Embryonic facial prominence (tissue), 1 donor: ENCODE measurements around the gene MT1B.
"Not testable (repeated sequence)": the region's sequence is repeated elsewhere in the genome, so short reads cannot be mapped to it uniquely, and the experiment has no call there.

Experiments
- DNase-seq: peaks from one replicate; pipeline ENCODE4 v3.0.0-alpha.2; 2016; ENCODE audit errors: extremely low spot score

Gene MT1B

GRCh38 chr16:56637814-56638750 lies 13.6 kb upstream of the MT1B start, which contains the start of gene MT1A:
Gene MT1A (plus strand): TSS chr16:56638666. CDS start chr16:56638739, 73 bp downstream.
- no peak for DNase-seq

DNA sequence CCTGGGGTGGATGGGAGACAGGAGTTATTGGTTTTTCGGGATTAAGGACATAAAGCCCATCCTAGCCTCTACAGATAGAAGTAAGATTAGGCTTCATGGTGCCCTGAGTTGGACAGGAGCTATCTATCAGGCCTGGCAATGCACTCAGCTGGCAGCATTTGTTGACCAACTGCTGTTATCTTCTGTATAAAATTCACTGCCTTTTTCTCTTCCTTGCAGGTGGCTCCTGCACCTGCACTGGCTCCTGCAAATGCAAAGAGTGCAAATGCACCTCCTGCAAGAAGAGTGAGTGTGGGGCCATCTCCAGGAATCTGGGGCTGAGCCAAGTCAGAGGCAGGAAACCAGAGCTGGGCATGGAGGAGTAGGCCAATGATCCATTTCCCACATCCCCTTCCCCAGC lies 12.6 kb upstream of the MT1B start:
- no peak for DNase-seq

DNA sequence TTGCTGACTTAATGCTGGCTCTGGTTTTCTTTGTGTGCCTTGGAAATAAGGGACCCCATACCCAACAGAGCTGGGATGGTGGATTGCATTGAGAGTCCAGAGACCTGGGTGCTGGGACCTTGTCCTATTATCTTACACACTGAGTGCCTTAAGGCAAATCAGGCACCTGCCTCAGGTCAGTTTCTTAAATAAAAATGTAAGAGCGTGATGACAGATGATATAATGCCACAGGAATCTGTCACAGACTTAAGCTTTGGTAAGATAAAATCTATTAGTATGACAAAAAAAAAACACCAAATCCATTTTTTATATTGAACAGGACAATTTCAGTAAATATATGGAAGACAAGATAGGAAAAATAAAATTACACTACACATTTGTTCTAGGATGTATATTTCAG lies 11.6 kb upstream of the MT1B start:
- no peak for DNase-seq

DNA sequence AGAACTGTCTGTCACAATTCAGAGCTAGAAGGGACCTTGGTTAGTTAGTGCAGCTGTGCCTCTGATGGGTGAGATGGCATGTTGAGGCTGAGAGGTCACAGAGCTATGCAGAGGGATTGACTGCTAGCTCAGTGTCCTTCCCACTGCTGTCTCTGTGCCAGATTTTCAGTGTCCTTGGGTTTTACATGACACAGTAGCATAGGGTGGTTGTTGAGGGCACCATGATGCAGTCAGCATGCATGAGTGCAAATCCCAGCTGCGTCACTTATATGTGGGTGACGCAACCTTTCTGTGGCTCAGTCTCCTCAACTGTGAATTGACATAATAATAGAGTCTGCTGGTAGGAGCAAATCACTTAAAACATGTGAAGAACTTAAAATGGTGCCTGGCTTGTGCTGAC lies 10.5 kb upstream of the MT1B start:
- DNase-seq, result no peak

DNA sequence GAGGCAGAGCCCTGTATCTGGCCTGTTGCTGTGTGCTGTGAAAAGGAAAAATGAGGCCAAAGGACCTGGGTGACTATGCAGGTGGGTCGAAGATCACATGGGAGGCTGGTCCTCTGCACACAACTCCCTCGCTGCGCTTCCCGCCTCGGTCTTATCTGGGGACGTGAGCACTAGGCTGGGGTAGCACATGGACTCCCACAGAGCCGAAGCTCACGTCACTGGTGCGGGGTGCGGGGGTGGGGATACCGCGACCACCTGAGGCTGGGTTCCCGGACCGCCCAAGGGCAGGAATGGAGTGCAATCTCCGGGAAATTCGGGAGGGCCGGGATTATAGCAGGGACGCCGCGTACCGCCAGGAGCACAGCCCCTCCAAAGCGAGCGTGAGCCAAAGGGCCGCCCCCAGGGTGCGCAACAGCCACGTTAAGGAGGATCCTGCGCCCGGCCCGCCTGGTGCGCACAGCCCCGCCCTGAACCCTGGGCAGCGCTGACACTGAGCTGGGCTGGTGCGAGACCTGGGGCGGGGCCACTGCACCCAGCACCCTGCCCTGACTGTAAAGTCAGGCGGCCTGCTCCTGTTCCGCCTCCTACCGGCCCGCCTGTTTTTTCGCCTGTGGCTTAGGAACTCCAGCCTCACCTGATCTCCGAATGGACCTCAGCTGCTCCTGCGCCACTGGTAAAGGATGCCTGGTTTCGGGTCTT lies 8.5 kb upstream of the MT1B start:
- DNase-seq, result no peak

DNA sequence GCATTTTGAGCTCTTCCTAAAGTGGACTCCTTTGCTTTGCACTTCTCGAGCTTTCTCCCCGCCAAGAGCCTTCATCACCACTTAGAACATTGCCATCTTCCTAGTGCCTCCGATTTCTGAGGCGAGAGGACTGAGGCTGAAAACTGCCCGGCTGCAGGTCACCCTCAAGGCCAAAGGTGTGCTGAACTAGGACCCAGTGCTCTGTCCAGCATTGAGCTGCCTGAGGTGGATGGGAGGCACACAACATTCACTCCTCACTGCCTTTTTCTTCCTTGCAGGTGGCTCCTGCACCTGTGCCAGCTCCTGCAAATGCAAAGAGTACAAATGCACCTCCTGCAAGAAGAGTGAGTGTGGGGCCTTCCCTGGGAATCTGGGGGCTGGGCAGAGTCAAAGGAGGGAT lies 7.9 kb upstream of the MT1B start:
- DNase-seq, result no peak

- DNase-seq, result no peak
Observed at GRCh38 chr16:56645311-56645710, 6.4 kb upstream of the MT1B start.

DNA sequence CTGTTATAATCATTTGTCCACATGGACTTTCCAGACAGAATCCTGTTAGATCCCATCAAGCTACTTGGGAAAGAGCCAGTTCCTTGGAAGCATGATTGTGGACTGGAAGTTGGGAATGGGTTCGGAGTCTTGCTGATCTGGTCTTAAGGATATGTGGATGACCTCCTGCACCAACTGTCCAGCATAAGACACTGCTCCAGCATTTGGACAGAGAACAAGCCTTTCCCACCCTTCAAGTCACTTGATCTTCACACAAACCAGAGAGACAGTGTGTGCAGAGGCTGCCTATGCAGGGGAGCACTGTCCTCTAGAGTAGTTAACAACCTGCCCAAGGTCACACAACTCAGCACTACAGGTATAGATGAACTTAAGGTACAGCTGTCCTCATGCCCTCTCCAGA lies 5.8 kb upstream of the MT1B start:
- no peak for DNase-seq

GRCh38 chr16:56647641-56648431 lies 3.9 kb upstream of the MT1B start:
- no peak for DNase-seq

DNA sequence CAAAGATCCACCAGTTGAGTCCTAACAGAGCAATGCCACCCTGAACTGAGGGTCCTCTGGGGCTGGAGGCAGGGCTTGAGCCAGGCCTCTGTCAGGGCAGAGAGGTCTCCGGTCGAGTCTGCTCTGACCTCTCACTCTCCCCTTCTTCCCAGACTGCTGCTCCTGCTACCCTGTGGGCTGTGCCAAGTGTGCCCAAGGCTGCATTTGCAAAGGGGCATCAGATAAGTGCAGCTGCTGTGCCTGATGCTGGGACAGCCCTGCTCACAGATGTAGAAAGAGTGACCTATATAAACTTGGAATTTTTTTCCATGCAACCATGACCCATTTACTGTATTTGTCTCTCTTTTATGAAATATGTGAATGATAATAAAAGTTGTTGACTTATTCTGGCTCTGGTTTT lies 2.4 kb upstream of the MT1B start:
- DNase-seq, result no peak

- DNase-seq, result no peak
Observed at GRCh38 chr16:56649820-56650219, 1.9 kb upstream of the MT1B start.

DNA sequence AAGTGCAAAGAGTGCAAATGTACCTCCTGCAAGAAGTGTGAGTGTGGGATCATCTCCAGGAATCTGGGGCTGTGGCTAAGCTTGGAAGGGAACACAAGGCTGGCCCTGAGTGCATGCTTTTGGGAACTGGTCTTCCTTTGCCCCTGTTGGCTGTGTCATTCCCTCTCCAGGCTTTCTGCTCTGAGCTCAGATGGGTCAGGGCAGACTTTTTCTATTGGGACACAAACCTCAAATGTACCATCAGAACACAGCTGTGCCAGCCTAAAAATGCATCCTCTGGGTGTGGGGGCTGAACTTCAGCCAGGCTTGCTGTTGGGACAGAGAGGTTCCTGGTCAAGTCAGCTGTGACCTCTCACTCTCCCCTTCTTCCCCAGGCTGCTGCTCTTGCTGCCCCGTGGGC lies 914 bp downstream of the MT1B start:
- DNase-seq, result no peak

GRCh38 chr16:56653218-56653617 lies 1.5 kb downstream of the MT1B start:
- DNase-seq, result no peak

DNA sequence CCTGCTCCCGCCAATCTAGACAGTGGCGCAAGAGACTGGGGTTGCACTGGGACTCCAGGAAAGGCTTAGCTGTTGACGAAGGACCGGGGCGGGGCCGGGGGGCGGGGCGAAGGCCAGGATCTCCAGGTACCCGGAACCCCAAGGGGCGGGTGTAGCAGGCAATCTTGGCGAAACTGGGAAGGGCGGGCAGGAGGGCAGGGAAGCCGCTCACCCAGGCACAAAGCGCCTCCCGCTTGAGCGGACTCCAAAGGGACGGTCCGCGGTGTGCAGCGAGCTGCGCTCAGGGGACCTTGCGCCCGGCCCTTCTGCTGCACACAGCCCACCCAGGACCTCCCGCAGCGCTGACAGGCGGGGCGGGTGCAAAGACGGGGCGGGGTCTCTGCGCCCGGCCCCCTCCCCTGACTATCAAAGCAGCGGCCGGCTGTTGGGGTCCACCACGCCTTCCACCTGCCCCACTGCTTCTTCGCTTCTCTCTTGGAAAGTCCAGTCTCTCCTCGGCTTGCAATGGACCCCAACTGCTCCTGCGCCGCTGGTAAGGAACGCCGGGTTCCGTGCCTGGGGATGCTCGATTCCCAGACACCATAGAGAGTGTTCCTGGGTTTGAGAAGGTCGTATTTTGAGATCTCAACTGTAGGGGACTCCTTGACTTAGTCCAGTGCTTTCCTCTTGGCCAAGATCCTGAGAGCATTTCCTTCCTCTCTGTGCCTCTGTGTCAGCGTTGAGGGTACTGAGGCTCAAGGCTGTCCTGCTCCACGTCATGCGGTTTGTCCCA lies 6.1 kb downstream of the MT1B start, which contains the start of gene MT1F:
Gene MT1F (plus strand): TSS at position 405 of the 772 bp plus-strand sequence. CDS start 100 bp downstream, at position 505.
- DNase-seq, result no peak

DNA sequence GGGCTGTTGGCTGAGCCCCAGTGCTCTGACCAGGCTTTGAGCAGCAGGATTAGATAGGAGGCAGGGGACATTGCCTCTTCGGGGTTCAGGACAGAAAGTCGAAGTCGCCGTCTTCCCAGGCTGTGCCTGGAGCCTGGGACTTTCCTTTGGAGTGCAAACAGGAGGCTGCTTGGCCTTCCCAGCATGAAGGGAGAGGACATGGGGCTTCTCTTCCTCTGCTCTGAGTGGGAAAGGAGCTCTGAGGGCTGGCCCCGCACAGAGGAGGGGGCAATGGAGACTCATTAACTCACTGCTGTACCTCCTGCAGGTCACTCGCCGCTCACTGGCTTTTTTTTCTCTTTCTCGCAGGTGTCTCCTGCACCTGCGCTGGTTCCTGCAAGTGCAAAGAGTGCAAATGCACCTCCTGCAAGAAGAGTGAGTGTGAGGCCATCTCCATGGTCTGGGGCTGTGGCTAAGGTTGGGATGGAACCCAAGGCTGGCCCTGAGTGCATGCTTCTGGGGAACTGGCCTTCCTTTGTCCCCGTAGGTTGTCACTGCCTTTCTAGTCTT lies 6.7 kb downstream of the MT1B start:
- no peak for DNase-seq

DNA sequence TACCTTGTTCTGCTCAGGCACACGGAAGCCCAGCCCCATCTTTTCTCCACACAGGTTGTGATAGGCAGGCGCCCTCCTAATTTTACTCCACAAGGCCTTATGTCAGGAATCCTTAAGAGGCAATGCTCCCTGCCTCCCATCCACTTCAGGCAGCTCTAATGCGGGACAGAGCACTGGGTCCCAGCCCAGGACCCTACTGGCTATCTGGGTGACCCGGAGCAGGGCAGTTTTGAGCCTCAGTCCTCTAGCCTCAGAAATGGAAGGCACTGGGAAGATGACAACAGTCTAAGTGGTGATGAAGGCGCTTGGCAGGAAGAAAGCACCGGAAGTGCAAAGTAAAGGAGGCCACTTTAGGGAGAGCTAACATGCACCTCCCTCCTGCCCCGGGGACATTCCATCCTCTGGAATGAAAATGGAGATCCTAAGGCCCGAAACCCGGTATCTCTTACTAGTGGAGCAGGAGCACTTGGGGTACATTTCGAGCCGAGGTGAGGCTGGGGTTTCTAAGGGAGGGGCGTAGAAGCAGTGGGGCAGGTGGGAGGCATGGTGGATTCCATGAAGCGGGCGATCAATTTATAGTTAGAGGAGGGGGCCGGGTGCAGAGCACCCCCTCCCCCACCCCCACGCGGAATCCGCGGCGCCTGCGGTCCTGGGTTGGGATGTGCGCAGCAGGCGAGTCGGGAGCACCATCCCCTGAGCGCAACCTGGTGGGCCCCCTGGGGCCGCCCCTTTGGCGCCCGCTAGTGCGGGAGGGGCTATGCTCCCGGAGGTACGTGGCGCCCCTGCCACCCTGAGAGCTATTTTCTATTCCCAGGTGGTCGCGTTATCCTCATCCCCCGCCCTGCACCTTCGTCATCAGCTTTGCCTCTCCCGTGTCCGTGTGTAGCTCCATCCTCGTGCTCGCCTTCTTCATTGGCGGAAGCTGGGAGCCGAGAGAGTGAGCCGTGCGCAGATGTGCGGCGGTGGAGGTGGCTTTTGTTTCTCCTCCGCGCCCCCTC lies 11.0 kb downstream of the MT1B start:
- DNase-seq, result no peak

- DNase-seq, result no peak
Observed at GRCh38 chr16:56664506-56664905, 12.8 kb downstream of the MT1B start.

GRCh38 chr16:56665286-56666261 lies 13.9 kb downstream of the MT1B start:
- DNase-seq, result not testable (repeated sequence)
